IPS-18c (cell line): Measurements from ENCODE around the gene EPHA3.

ENCODE experiments used
- H3K4me3 ChIP-seq: 2 replicates; pipeline ENCODE4 v1.7.0; 2013; ENCODE audit warnings: low read depth, mild to moderate bottlenecking, low read length, moderate library complexity; ENCODE audit not compliant: insufficient read depth
- H3K9me3 ChIP-seq: one replicate; pipeline ENCODE4 v1.6.1; 2013; ENCODE audit warnings: mild to moderate bottlenecking, low read length, moderate library complexity; ENCODE audit not compliant: control insufficient read depth, insufficient read depth

The EPHA3 gene

GRCh38 chr3:89426060-89426459 lies 318.6 kb downstream of the EPHA3 start:
- H3K9me3 ChIP-seq = no peaks in the 10 kb centered on the region

GRCh38 chr3:89434621-89435380 lies 327.4 kb downstream of the EPHA3 start:
- Histone ChIP-seq H3K4me3 (no peak overlapping the region), H3K9me3 (no peaks in the 10 kb centered on the region)

More at GRCh38 chr3:89426060-89426459, 318.6 kb downstream of the EPHA3 start:
- no peak overlapping the region for H3K4me3 ChIP-seq

DNA sequence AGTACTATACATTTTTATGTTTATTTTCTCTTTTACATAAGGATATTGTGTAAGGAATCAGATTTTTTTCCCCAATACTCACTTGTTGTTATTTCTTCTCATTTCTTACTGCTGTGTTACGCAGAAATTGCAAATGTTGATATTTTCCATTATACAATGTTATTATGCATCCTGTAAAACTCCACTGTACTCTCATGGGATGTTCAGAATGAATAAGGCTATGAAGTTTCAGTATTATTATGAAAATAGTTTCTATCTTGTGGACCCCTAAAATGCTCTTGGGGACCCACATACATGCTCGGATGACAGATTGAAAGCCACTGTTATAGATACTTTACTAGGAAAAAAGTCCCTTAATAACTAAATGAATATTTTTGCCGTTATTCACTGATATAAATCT lies 329.4 kb downstream of the EPHA3 start:
- H3K4me3 ChIP-seq = no peak overlapping the region
- no peaks in the 10 kb centered on the region for H3K9me3 ChIP-seq

DNA sequence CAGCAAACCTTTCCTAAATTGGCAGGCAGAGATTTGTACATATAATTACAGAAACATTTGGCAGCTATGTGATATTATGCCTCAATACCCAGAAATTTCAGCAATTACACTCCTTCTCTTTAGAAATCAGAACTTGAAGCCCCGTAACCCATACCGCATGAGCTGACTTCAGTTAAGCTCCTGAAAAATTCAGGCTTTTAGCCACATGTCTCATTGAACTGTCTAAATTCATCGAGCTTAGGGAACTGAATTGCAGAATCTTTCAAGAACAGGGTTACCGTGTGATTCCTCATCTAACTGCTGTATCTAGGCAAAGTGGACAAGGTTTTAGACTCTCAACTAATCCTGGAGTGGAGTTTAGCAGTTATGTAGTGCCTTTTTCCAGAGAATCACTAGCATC lies 333.0 kb downstream of the EPHA3 start:
- no peaks in the 10 kb centered on the region for H3K9me3 ChIP-seq

GRCh38 chr3:89441141-89441540 lies 333.7 kb downstream of the EPHA3 start:
- Histone ChIP-seq H3K4me3 (no peak overlapping the region), H3K9me3 (no peaks in the 10 kb centered on the region)

More for the DNA sequence above, 333.0 kb downstream of the EPHA3 start:
- H3K4me3 ChIP-seq = no peak overlapping the region

GRCh38 chr3:89446593-89446992 lies 339.2 kb downstream of the EPHA3 start:
- no peak overlapping the region for H3K4me3 ChIP-seq

GRCh38 chr3:89447243-89447642 lies 339.8 kb downstream of the EPHA3 start:
- Histone ChIP-seq H3K4me3 (no peak overlapping the region), H3K9me3 (no peaks in the 10 kb centered on the region)

More at GRCh38 chr3:89446593-89446992, 339.2 kb downstream of the EPHA3 start:
- H3K9me3 ChIP-seq = no peaks in the 10 kb centered on the region

DNA sequence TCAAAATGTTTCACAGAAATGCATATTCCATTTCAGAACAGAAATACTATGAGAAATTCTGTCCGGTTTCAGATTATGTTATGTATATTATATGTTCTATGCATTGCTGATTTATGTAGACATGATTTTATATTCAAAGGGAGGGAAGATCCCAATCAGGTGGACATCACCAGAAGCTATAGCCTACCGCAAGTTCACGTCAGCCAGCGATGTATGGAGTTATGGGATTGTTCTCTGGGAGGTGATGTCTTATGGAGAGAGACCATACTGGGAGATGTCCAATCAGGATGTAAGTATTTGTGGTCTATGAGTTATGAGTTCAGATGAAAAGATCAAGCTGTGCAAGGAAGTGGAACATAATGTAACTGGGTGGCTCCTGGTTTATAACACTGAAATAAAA lies 341.7 kb downstream of the EPHA3 start:
- H3K4me3 ChIP-seq = no peak overlapping the region
- H3K9me3 ChIP-seq = no peaks in the 10 kb centered on the region

DNA sequence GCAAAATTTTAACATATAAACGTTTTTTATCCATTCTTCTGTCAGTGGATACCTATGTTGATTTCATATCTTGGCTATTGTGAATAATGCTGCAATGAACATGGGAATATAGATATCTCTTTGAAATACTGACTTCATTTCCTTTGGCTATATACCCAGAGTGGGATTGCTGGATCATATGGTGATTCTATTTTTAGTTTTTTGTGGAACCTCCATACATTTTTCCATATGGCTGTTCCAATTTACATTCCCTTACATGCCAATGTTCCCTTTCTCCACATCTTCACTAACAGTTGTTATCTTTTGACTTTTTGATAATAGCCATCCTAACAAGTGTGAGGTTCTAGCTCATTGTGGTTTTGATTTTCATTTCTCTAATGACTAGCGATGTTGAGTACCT lies 344.6 kb downstream of the EPHA3 start:
- no peaks in the 10 kb centered on the region for H3K9me3 ChIP-seq
- H3K4me3 ChIP-seq = no peak overlapping the region

GRCh38 chr3:89455240-89455639 lies 347.8 kb downstream of the EPHA3 start:
- Histone ChIP-seq H3K4me3 (no peak overlapping the region), H3K9me3 (no peaks in the 10 kb centered on the region)

GRCh38 chr3:89467898-89468363 lies 360.5 kb downstream of the EPHA3 start:
- Histone ChIP-seq H3K9me3 (no peaks in the 10 kb centered on the region), H3K4me3 (no peak overlapping the region)

- H3K9me3 ChIP-seq = no peaks in the 10 kb centered on the region
- H3K4me3 ChIP-seq = no peak overlapping the region
These were observed 364.7 kb downstream of the EPHA3 start for GRCh38 chr3:89472101-89472500.

DNA sequence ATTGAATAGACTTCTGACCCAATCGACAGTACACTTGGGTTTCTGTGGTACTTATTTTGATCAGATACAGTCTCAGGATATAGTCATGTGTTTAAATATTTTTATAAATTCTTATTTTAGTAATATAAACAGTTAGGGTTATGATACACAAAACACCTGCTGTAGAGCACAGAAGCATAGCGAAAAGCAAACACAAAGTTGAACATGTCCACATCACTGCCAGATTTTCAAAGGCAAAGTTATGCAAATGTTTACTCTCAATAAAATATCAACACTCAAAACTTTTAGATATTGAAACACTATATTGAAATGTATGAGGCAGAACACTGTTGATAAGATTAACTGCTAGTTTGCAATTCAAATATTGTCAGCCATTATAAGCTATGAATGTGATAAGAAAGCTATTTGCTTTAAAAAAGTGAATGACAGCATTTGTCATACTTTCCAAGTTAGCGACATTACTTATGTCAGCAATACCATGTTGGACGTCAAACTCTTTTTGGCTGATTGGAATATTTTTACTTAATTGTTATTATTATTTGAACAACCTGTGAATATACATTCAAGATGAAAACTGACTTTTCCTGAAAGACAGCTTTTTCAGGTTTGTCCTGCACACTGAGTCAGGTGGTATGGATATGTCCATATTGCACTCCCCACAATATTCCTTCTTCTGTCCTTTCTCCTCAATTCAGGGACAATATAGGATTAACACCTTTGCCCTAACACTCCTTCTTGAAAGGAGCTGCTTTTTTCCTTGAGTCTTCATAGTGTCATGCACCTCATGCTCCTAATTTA lies 367.1 kb downstream of the EPHA3 start:
- H3K4me3 ChIP-seq = no peak overlapping the region
- H3K9me3 ChIP-seq = no peaks in the 10 kb centered on the region

GRCh38 chr3:89488800-89489580 lies 381.6 kb downstream of the EPHA3 start:
- Histone ChIP-seq H3K9me3 (no peaks in the 10 kb centered on the region), H3K4me3 (no peak overlapping the region)

DNA sequence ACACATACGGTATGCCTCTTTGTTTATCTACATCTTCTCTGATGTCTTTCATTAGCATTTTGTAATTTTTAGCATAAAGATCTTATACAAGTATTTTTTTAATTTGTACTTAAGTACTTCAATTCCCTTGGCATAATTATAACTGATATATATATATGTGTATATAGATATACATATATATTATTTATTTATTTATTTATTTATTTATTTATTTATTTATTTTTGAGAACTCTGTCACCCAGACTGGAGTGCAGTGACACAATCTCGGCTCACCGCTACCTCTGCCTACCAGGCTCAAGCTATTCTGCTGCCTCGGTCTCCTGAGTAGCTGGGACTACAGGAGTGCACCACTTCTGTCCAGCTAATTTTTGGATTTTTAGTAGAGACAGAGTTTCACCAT lies 382.7 kb downstream of the EPHA3 start:
- Histone ChIP-seq H3K9me3 (no peaks in the 10 kb centered on the region), H3K4me3 (no peak overlapping the region)

- Histone ChIP-seq H3K9me3 (no peaks in the 10 kb centered on the region), H3K4me3 (no peak overlapping the region)
These were observed 387.3 kb downstream of the EPHA3 start for GRCh38 chr3:89494734-89495133.

DNA sequence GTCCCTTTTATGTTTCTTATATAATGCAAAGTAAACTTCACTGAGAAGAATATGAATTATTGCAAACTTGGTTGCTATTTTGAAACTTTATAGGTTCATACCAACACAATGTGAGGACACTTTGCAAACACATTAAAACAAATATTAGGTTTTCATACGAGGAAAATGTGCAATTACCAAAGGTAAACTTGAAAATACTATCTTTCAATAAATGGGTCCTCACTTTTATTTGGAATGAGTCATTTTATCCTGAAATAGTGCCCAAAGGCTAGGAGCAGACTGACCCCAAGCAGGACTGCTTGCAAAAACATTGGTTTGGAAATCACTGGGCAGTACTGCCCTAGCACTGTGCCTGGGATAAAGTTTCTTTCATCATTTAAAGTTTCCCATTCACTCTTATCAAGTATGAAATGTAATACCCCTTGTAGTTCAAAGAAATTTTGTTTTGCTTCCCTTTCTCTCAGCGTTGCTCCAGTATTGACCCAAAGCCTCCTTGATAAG lies 396.5 kb downstream of the EPHA3 start:
- H3K4me3 ChIP-seq = no peak overlapping the region
- peaks cover 3% of the 10 kb centered on the region for H3K9me3 ChIP-seq
